ENCODE results near the gene CACNA1E. TPM values are rescaled to one million over a fixed set of nuclear protein-coding genes. Genes with fewer than 3 reads are reported as not detected.

CACNA1E gene
- total RNA-seq, 1 experiment from 2014 or later = 0.46 TPM

DNA sequence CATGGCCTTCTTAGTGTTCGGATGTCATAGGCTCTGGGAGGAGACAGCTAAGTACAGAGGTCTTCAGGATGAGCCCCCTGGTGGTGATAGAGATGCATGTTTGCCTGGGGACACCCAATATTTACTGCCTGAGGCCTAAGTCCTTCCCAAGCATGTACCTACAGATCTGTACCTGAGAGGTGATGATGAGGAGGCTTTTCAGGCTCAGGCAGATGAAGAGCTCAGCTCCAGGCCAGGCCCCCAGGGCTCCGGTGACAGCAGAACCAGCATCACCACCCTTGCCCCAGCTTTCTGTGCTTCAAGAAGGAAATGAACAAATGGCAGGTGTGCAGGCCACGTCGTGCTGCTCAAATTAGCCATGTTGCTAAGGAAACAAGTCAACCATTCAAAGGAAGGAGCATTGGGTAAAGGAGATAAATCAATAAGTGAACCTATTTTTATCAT is 21.1 kb downstream of the CACNA1E start:
- Histone ChIP-seq H3K27ac (ENCODE audit: insufficient read length, low read depth, low read length) (no peak overlapping the region), H3K9me3 (ENCODE audit: control insufficient read depth, low read depth, low read length) (no peaks in the 10 kb centered on the region), H3K79me1 (ENCODE audit: insufficient read depth, low read depth, low read length, poor library complexity, severe bottlenecking) (no peaks in the 10 kb centered on the region), H3K56ac (ENCODE audit: insufficient read length, low read depth, low read length) (no peak overlapping the region), H2BK5ac (ENCODE audit: insufficient read length, low read length) (no peak overlapping the region), H2BK15ac (ENCODE audit: low read depth, low read length) (no peak overlapping the region), H4K8ac (replicated peaks; ENCODE audit: insufficient read length, low read depth, low read length) (no peak overlapping the region), H3K18ac (ENCODE audit: insufficient read length, low read depth, low read length) (no peak overlapping the region), H3K4me1 (ENCODE audit: insufficient read depth, low read length) (no peaks in the 10 kb centered on the region), H3K23ac (ENCODE audit: insufficient read length, low read depth, low read length) (no peak overlapping the region), H3K4ac (ENCODE audit: low read depth, low read length) (no peak overlapping the region), H2BK20ac (ENCODE audit: low read depth, low read length, poor library complexity, severe bottlenecking) (no peak overlapping the region), H2AK5ac (ENCODE audit: insufficient read length, low read length) (no peak overlapping the region), H3K14ac (ENCODE audit: insufficient read depth, low read length) (no peak overlapping the region), H4K5ac (ENCODE audit: insufficient read length, low read depth, low read length) (no peak overlapping the region), H3K4me2 (ENCODE audit: insufficient read depth, insufficient read length, low read length) (no peak overlapping the region), H3K9ac (ENCODE audit: extremely low read depth, insufficient read length, low read length) (no peak overlapping the region), H3K23me2 (ENCODE audit: insufficient read length, low read depth, low read length, poor library complexity, severe bottlenecking) (no peaks in the 10 kb centered on the region), H2AFZ (ENCODE audit: low read length) (no peak overlapping the region), H4K91ac (ENCODE audit: insufficient read length, low read depth, low read length) (no peak overlapping the region), H3K27me3 (ENCODE audit: insufficient read depth, low read length) (no peaks in the 10 kb centered on the region), H2BK12ac (ENCODE audit: insufficient read length, low read depth, low read length) (no peak overlapping the region), H4K20me1 (ENCODE audit: control insufficient read depth, insufficient read depth, insufficient read length) (no peaks in the 10 kb centered on the region), H3K79me2 (ENCODE audit: insufficient read depth, low read length) (no peaks in the 10 kb centered on the region), H3T11ph (ENCODE audit: low read length) (no peak overlapping the region), H2BK120ac (ENCODE audit: low read depth, low read length, poor library complexity, severe bottlenecking) (no peak overlapping the region)
- DNase-seq = peak; percentile 73
- H3K27ac Mint-ChIP-seq = peak overlapping the region in 1 of 3 experiments; percentile 22; a peak in 1 of 7 replicates
- no CpG with 5 or more reads among the region's 4 CpGs for WGBS (ENCODE audit: extremely low coverage, insufficient read length, low lambda C conversion rate)
- H3K27me3 Mint-ChIP-seq (ENCODE audit: low read depth) = peaks cover 7% of the 10 kb centered on the region
- TF ChIP-seq, protein P1, sequence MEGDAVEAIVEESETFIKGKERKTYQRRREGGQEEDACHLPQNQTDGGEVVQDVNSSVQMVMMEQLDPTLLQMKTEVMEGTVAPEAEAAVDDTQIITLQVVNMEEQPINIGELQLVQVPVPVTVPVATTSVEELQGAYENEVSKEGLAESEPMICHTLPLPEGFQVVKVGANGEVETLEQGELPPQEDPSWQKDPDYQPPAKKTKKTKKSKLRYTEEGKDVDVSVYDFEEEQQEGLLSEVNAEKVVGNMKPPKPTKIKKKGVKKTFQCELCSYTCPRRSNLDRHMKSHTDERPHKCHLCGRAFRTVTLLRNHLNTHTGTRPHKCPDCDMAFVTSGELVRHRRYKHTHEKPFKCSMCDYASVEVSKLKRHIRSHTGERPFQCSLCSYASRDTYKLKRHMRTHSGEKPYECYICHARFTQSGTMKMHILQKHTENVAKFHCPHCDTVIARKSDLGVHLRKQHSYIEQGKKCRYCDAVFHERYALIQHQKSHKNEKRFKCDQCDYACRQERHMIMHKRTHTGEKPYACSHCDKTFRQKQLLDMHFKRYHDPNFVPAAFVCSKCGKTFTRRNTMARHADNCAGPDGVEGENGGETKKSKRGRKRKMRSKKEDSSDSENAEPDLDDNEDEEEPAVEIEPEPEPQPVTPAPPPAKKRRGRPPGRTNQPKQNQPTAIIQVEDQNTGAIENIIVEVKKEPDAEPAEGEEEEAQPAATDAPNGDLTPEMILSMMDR (conservative IDR thresholded peaks at IDR 0.05) = peak; percentile 76
- H3K4me3 Mint-ChIP-seq = no peak overlapping the region
- no peaks in the 10 kb centered on the region for H3K36me3 Mint-ChIP-seq (ENCODE audit: insufficient read depth in 1 of 3, low read depth in 3 of 3)
- no peaks in the 10 kb centered on the region for H3K9me3 Mint-ChIP-seq
- peaks cover 17% of the 10 kb centered on the region in 2 experiments for H3K4me1 Mint-ChIP-seq
